ENCODE results near the gene SCAPER. TPM values are rescaled to one million over a fixed set of nuclear protein-coding genes. Genes with fewer than 3 reads are reported as not detected.

Gene SCAPER
- total and polyA plus RNA-seq, 2 of the 4 experiments (the other 2 are of a cell fraction), result 2.9 to 9.7 TPM

DNA sequence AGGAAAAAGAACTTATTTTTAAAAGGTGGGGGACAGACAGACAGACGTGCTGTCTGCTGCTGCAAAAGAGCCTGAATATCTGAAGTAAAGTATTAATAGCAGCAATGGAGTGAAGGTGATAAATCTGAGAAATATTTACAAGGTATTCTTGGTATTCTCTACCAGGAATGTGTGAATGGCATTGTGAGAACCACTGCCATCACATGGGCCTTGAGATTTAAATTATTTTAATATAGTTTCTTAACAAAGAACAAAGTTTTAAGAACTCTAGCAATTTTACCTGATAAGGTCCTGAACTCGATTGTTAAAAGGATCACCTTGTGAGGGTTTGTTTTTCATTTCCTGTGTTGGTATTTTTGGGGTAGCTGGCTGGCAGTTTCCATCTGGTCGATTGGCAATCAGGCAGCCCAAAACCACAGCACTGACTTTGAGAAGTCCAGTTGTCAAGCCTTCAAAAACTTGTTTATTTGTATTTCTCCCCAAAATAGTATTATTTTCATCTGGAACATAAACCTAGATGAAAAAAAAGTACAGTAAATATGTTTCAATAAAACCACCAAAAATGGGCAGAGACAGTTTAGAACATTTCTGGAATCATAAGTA is 471.2 kb downstream of the SCAPER start:
- H2AK5ac ChIP-seq (ENCODE audit: low read depth, low read length), result no peak overlapping the region
- H3K18ac ChIP-seq (ENCODE audit: low read depth, low read length), result no peak overlapping the region
- H3K36me3 ChIP-seq (ENCODE audit: control insufficient read depth, insufficient read depth, low read length), result no peaks in the 10 kb centered on the region
- in situ Hi-C loops (cut with MboI; ENCODE audit: low sequenced_read_pairs) (no loop called here), dilution Hi-C loops (cut with HindIII; ENCODE audit: low sequenced_read_pairs, unreplicated experiment) (no loop called here), intact Hi-C loops (cut with micrococcal nuclease) (no loop called here)
- ATAC-seq (ENCODE audit: low read depth) (no peak; the same call in 1 of the 2 replicates), DNase-seq (peak; percentile 9)
- peaks cover 2% of the 10 kb centered on the region; the same call in 1 of the 2 replicates for H3K9me1 ChIP-seq (ENCODE audit: insufficient read depth, low read length)
- CTCF ChIA-PET, result no interaction called here
- H2AK9ac ChIP-seq (replicated peaks; ENCODE audit: low read depth, low read length, poor library complexity), result no peak overlapping the region
- H2BK20ac ChIP-seq (ENCODE audit: low read depth, low read length), result no peak overlapping the region
- H3K14ac ChIP-seq (replicated peaks; ENCODE audit: low read depth, low read length), result no peak overlapping the region
- 0% methylated on average over 1 of the region's 3 CpGs; no CpG with 5 or more reads in 1 of the 2 experiments for WGBS, 2 experiments (ENCODE audit: extremely low coverage in 2 of 2, insufficient read length in 1 of 2)
- no peak overlapping the region for H2BK15ac ChIP-seq (ENCODE audit: low read depth, low read length)
- no peaks in the 10 kb centered on the region; the same call in 1 of the 2 replicates for H3K4me1 ChIP-seq (ENCODE audit: control insufficient read depth, insufficient read depth, low read length)
- no peaks in the 10 kb centered on the region for H4K20me1 ChIP-seq (ENCODE audit: insufficient read depth, low read length)
- no peak overlapping the region for H3K23ac ChIP-seq (ENCODE audit: low read depth, low read length)
- H3K79me1 ChIP-seq (ENCODE audit: low read depth in 1 of 2, low read length in 2 of 2), result no peaks in the 10 kb centered on the region; a peak in 1 of 4 replicates
- H4K91ac ChIP-seq (ENCODE audit: insufficient read depth, low read depth, low read length), result no peak overlapping the region
- no peak overlapping the region for H2BK5ac ChIP-seq (ENCODE audit: low read depth, low read length, poor library complexity, severe bottlenecking)
- no peak overlapping the region for H3K4ac ChIP-seq (ENCODE audit: low read depth, low read length)
- H3K9me3 ChIP-seq (ENCODE audit: control insufficient read depth, insufficient read depth, low read length), result no peaks in the 10 kb centered on the region
- H2AFZ ChIP-seq (replicated peaks; ENCODE audit: low read length, poor library complexity), result no peak overlapping the region
- TF ChIP-seq RCOR1 (IDR thresholded peaks at IDR 0.05; ENCODE audit: insufficient replicate concordance, low read length) (no peak), NFE2L2 (IDR thresholded peaks at IDR 0.05; ENCODE audit: low read depth, low read length) (no peak), MAFK (IDR thresholded peaks at IDR 0.05; ENCODE audit: low read depth, low read length) (no peak), FOS (IDR thresholded peaks at IDR 0.05; ENCODE audit: low read depth, low read length) (no peak), BHLHE40 (IDR thresholded peaks at IDR 0.05; ENCODE audit: low read depth, low read length) (no peak), POLR2A (IDR thresholded peaks at IDR 0.05; ENCODE audit: low read depth, low read length) (no peak), MXI1 (IDR thresholded peaks at IDR 0.05; ENCODE audit: borderline replicate concordance, low read depth, low read length) (no peak)
- TF ChIP-seq, protein P1, sequence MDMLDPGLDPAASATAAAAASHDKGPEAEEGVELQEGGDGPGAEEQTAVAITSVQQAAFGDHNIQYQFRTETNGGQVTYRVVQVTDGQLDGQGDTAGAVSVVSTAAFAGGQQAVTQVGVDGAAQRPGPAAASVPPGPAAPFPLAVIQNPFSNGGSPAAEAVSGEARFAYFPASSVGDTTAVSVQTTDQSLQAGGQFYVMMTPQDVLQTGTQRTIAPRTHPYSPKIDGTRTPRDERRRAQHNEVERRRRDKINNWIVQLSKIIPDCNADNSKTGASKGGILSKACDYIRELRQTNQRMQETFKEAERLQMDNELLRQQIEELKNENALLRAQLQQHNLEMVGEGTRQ (IDR thresholded peaks at IDR 0.05; ENCODE audit: low read depth, low read length), result no peak; the same call in 1 of the 2 replicates
- TF ChIP-seq, protein P2, sequence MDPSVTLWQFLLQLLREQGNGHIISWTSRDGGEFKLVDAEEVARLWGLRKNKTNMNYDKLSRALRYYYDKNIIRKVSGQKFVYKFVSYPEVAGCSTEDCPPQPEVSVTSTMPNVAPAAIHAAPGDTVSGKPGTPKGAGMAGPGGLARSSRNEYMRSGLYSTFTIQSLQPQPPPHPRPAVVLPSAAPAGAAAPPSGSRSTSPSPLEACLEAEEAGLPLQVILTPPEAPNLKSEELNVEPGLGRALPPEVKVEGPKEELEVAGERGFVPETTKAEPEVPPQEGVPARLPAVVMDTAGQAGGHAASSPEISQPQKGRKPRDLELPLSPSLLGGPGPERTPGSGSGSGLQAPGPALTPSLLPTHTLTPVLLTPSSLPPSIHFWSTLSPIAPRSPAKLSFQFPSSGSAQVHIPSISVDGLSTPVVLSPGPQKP (IDR thresholded peaks at IDR 0.05; ENCODE audit: borderline replicate concordance, low read depth, low read length), result no peak
- no peak overlapping the region for H4K8ac ChIP-seq (ENCODE audit: low read depth in 2 of 2, low read length in 2 of 2)
- no peak overlapping the region for H3K9ac ChIP-seq (ENCODE audit: low read depth, low read length)
- no peaks in the 10 kb centered on the region for H3K27me3 ChIP-seq (ENCODE audit: control insufficient read depth, insufficient read depth, low read length)
- no peak overlapping the region for H2BK120ac ChIP-seq (ENCODE audit: low read depth, low read length)
- no TSS peak for BruUV-seq (replicated peaks)
- H3K27ac ChIP-seq (ENCODE audit: insufficient read depth, low read length), result no peak overlapping the region
- H3K56ac ChIP-seq (ENCODE audit: extremely low read depth, insufficient read depth, low read length), result no peak overlapping the region
- POLR2A ChIA-PET (ENCODE audit: unreplicated experiment), result interaction anchor here (1.0 kb wide), 1 partner anchor 20 kb away, joined by 5 read pairs; no protein-coding TSS in a partner anchor
- no peak overlapping the region for H3K4me3 ChIP-seq (ENCODE audit: insufficient read depth, low read depth, low read length)
- H3K4me2 ChIP-seq (ENCODE audit: low read depth, low read length), result no peak overlapping the region; the same call in 1 of the 2 replicates
- H4K5ac ChIP-seq (ENCODE audit: low read depth, low read length), result no peak overlapping the region
